ENCODE data around the gene LDLRAD4. TPM values are rescaled to one million over a fixed set of nuclear protein-coding genes. Genes with fewer than 3 reads are reported as not detected.

The LDLRAD4 gene
- polyA plus RNA-seq, 1 of the 3 experiments (the other 2 are of a cell fraction): 0.16 TPM

DNA sequence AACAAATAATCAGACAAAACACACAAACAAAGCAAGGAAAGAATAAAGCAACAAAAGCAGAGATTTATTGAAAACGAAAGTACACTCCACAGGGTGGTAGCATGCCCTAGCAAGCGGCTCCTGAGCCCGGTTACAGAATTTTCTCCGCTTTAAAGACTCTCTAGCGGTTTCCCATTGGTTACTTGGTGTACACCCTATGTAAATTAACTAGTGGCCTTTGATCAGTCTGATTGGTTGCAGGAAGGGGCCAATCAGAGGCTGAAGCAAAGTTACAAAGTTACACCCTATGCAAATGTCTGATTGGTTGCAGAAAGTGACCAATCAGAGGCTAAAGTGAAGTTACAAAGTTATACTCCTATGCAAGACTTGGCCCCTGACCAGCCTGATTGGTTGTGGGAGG is 242.9 kb downstream of the LDLRAD4 start (continued):
- TF ChIP-seq, protein P1, sequence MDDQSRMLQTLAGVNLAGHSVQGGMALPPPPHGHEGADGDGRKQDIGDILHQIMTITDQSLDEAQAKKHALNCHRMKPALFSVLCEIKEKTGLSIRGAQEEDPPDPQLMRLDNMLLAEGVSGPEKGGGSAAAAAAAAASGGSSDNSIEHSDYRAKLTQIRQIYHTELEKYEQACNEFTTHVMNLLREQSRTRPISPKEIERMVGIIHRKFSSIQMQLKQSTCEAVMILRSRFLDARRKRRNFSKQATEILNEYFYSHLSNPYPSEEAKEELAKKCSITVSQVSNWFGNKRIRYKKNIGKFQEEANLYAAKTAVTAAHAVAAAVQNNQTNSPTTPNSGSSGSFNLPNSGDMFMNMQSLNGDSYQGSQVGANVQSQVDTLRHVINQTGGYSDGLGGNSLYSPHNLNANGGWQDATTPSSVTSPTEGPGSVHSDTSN (IDR thresholded peaks at IDR 0.05): no peak
- TF ChIP-seq JUND (IDR thresholded peaks at IDR 0.05) (no peak), NFIC (IDR thresholded peaks at IDR 0.05; ENCODE audit: borderline replicate concordance) (no peak), FOSL2 (IDR thresholded peaks at IDR 0.05; ENCODE audit: borderline replicate concordance, low read depth) (no peak), GATA2 (CRISPR knock-in tag; IDR thresholded peaks at IDR 0.05) (no peak), FOXJ3 (CRISPR knock-in tag; IDR thresholded peaks at IDR 0.05) (no peak), TAF1 (IDR thresholded peaks at IDR 0.05; ENCODE audit: borderline replicate concordance, low read depth, low read length) (no peak), RXRA (IDR thresholded peaks at IDR 0.05; ENCODE audit: borderline replicate concordance, low read depth) (no peak), SIN3A (IDR thresholded peaks at IDR 0.05; ENCODE audit: borderline replicate concordance, low read depth, low read length) (no peak), YY1 (IDR thresholded peaks at IDR 0.05; ENCODE audit: low read depth) (no peak), FOXM1 (IDR thresholded peaks at IDR 0.05; ENCODE audit: low read depth) (no peak), EP300 (IDR thresholded peaks at IDR 0.05; ENCODE audit: borderline replicate concordance in 1 of 2, low read depth in 1 of 2, low read length in 1 of 2) (no peak)
- TF ChIP-seq, protein P2, sequence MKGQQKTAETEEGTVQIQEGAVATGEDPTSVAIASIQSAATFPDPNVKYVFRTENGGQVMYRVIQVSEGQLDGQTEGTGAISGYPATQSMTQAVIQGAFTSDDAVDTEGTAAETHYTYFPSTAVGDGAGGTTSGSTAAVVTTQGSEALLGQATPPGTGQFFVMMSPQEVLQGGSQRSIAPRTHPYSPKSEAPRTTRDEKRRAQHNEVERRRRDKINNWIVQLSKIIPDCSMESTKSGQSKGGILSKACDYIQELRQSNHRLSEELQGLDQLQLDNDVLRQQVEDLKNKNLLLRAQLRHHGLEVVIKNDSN (IDR thresholded peaks at IDR 0.05; ENCODE audit: borderline replicate concordance, low read depth): no peak

DNA sequence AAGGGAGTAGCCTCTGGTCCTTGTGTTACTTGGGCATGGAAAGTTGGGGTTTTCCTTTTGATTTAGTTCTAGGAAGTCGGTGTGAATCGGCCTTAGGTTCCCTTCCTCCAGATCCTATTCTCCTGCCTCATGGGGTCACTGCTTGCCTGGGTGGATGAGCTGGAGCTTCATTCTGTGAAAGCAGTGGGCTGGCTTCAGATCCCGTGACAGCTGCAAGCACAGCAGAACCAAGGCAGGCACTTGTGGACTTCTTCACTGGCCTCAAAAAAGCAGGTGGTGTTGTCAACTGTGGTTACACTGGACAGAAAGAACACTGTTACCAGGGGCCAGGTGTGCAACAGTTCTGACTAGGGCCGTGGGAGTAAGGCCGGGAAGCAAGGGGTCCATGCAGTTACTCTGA is 243.4 kb downstream of the LDLRAD4 start:
- Histone ChIP-seq H3K27ac (ENCODE audit: low read depth in 2 of 2, low read length in 1 of 2) (no peak overlapping the region), H3K4me3 (ENCODE audit: low read depth in 2 of 2, low read length in 1 of 2) (no peak overlapping the region), H3K36me3 (replicated peaks in 1 of 2; ENCODE audit: control insufficient read depth in 1 of 2, insufficient read depth in 2 of 2, low read length in 1 of 2) (no peaks in the 10 kb centered on the region), H3K27me3 (ENCODE audit: insufficient read depth) (no peaks in the 10 kb centered on the region), H3K9me3 (no peaks in the 10 kb centered on the region), H3F3A (replicated peaks; ENCODE audit: insufficient read depth) (no peaks in the 10 kb centered on the region), H3K4me2 (no peak overlapping the region), H3K79me2 (ENCODE audit: insufficient read depth) (no peaks in the 10 kb centered on the region), H4K20me1 (ENCODE audit: insufficient read depth) (no peaks in the 10 kb centered on the region), H3K4me1 (ENCODE audit: control insufficient read depth in 1 of 2, insufficient read depth in 2 of 2, low read depth in 1 of 2, low read length in 1 of 2) (peaks cover 3 to 10% of the 10 kb centered on the region in 2 experiments; a peak in 2 of 4 replicates), H3K9ac (no peak overlapping the region), H3K9me2 (no peaks in the 10 kb centered on the region), H2AFZ (ENCODE audit: low read depth) (no peak overlapping the region)
- WGBS (ENCODE audit: low lambda C conversion rate): 71% methylated on average over 4 of the region's 5 CpGs
- ChIA-PET CTCF (no interaction called here), POLR2A (no interaction called here)
- no peak for DNase-seq
- TF ChIP-seq, protein P3, sequence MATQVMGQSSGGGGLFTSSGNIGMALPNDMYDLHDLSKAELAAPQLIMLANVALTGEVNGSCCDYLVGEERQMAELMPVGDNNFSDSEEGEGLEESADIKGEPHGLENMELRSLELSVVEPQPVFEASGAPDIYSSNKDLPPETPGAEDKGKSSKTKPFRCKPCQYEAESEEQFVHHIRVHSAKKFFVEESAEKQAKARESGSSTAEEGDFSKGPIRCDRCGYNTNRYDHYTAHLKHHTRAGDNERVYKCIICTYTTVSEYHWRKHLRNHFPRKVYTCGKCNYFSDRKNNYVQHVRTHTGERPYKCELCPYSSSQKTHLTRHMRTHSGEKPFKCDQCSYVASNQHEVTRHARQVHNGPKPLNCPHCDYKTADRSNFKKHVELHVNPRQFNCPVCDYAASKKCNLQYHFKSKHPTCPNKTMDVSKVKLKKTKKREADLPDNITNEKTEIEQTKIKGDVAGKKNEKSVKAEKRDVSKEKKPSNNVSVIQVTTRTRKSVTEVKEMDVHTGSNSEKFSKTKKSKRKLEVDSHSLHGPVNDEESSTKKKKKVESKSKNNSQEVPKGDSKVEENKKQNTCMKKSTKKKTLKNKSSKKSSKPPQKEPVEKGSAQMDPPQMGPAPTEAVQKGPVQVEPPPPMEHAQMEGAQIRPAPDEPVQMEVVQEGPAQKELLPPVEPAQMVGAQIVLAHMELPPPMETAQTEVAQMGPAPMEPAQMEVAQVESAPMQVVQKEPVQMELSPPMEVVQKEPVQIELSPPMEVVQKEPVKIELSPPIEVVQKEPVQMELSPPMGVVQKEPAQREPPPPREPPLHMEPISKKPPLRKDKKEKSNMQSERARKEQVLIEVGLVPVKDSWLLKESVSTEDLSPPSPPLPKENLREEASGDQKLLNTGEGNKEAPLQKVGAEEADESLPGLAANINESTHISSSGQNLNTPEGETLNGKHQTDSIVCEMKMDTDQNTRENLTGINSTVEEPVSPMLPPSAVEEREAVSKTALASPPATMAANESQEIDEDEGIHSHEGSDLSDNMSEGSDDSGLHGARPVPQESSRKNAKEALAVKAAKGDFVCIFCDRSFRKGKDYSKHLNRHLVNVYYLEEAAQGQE (IDR thresholded peaks at IDR 0.05; ENCODE audit: low read depth, low read length): no peak
- TF ChIP-seq EP300 (IDR thresholded peaks at IDR 0.05; ENCODE audit: borderline replicate concordance in 1 of 2, low read depth in 1 of 2, low read length in 1 of 2): no peak
- TF ChIP-seq GATA2 (CRISPR knock-in tag; IDR thresholded peaks at IDR 0.05): no peak
- no peak for TF ChIP-seq TAF1 (IDR thresholded peaks at IDR 0.05; ENCODE audit: borderline replicate concordance, low read depth, low read length)
- no peak for TF ChIP-seq JUND (IDR thresholded peaks at IDR 0.05)
- no peak for TF ChIP-seq SMC3 (IDR thresholded peaks at IDR 0.05; ENCODE audit: low read depth, low read length)
- TF ChIP-seq ELF1 (IDR thresholded peaks at IDR 0.05): no peak
- TF ChIP-seq, protein P2 (IDR thresholded peaks at IDR 0.05; ENCODE audit: borderline replicate concordance, low read depth): no peak
- TF ChIP-seq POLR2AphosphoS5 (IDR thresholded peaks at IDR 0.05; ENCODE audit: low read depth, low read length): no peak
- TF ChIP-seq FOXM1 (IDR thresholded peaks at IDR 0.05; ENCODE audit: low read depth): no peak
- TF ChIP-seq TEAD4 (IDR thresholded peaks at IDR 0.05; ENCODE audit: borderline replicate concordance, insufficient read depth): no peak
- TF ChIP-seq, protein P4, sequence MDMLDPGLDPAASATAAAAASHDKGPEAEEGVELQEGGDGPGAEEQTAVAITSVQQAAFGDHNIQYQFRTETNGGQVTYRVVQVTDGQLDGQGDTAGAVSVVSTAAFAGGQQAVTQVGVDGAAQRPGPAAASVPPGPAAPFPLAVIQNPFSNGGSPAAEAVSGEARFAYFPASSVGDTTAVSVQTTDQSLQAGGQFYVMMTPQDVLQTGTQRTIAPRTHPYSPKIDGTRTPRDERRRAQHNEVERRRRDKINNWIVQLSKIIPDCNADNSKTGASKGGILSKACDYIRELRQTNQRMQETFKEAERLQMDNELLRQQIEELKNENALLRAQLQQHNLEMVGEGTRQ (IDR thresholded peaks at IDR 0.05; ENCODE audit: borderline replicate concordance, low read depth, low read length): no peak
- TF ChIP-seq RXRA (IDR thresholded peaks at IDR 0.05; ENCODE audit: borderline replicate concordance, low read depth): no peak
- TF ChIP-seq RCOR1 (IDR thresholded peaks at IDR 0.05; ENCODE audit: low read length): no peak
- TF ChIP-seq FOSL2 (IDR thresholded peaks at IDR 0.05; ENCODE audit: borderline replicate concordance, low read depth): no peak
- TF ChIP-seq, protein P5, sequence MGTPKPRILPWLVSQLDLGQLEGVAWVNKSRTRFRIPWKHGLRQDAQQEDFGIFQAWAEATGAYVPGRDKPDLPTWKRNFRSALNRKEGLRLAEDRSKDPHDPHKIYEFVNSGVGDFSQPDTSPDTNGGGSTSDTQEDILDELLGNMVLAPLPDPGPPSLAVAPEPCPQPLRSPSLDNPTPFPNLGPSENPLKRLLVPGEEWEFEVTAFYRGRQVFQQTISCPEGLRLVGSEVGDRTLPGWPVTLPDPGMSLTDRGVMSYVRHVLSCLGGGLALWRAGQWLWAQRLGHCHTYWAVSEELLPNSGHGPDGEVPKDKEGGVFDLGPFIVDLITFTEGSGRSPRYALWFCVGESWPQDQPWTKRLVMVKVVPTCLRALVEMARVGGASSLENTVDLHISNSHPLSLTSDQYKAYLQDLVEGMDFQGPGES (IDR thresholded peaks at IDR 0.05; ENCODE audit: low read depth, low read length): no peak
- TF ChIP-seq, protein P6, sequence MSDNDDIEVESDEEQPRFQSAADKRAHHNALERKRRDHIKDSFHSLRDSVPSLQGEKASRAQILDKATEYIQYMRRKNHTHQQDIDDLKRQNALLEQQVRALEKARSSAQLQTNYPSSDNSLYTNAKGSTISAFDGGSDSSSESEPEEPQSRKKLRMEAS (IDR thresholded peaks at IDR 0.05; ENCODE audit: low read depth): no peak

Data from SK-N-SH (cell line).